HepG2 (cell line): ENCODE results near the gene ASIC3. TPM values are rescaled to one million over a fixed set of nuclear protein-coding genes. Genes with fewer than 3 reads are reported as not detected.

ENCODE experiments used
- CENPX ChIP-seq: sonication (generic); formaldehyde crosslinking; IDR thresholded peaks from 2 replicates; pipeline ENCODE4 v1.9.0; 2021; ENCODE audit warnings: mild to moderate bottlenecking, missing genetic modification reagents, moderate library complexity
- CREM ChIP-seq, 2 experiments: sonication (generic) in 1 of 2; formaldehyde crosslinking in 1 of 2; IDR thresholded peaks; 2 replicates each; pipeline versions ENCODE4 v1.4.0 to v1.6.1; 2016 to 2020; ENCODE audit warnings: antibody characterized with exemption in 1 of 2, mild to moderate bottlenecking in 1 of 2, missing genetic modification reagents in 1 of 2
- EHMT2 ChIP-seq: fragments of 200-600 bp; sonication (generic); IDR thresholded peaks from 2 replicates; pipeline ENCODE4 v1.7.0; 2017; ENCODE audit warnings: antibody characterized with exemption, low read depth, low read length, borderline replicate concordance
- IRX3 ChIP-seq: sonication (generic); formaldehyde crosslinking; IDR thresholded peaks from 2 replicates; pipeline ENCODE4 v1.8.1; 2023; ENCODE audit warnings: mild to moderate bottlenecking, low read depth, missing genetic modification reagents, borderline replicate concordance
- JUN ChIP-seq: sonication (generic); formaldehyde crosslinking; IDR thresholded peaks from 2 replicates; pipeline ENCODE4 v1.4.0; 2020; ENCODE audit warnings: mild to moderate bottlenecking, missing genetic modification reagents
- KDM5B ChIP-seq: sonication (generic); formaldehyde crosslinking; IDR thresholded peaks from 2 replicates; pipeline ENCODE4 v1.4.0; 2020; ENCODE audit warnings: missing genetic modification reagents, mild to moderate bottlenecking, borderline replicate concordance
- RARG ChIP-seq: sonication (generic); formaldehyde crosslinking; IDR thresholded peaks from 2 replicates; pipeline ENCODE4 v1.4.0; 2020; ENCODE audit warnings: low read depth, mild to moderate bottlenecking, missing genetic modification reagents
- STAG1 ChIP-seq: sonication (generic); formaldehyde crosslinking; IDR thresholded peaks from 2 replicates; pipeline ENCODE4 v1.4.0; 2020; ENCODE audit warnings: missing genetic modification reagents
- ZBTB10 ChIP-seq: sonication (generic); formaldehyde crosslinking; IDR thresholded peaks from 2 replicates; pipeline ENCODE4 v1.4.0; 2020; ENCODE audit warnings: missing genetic modification reagents, borderline replicate concordance
- ZFX ChIP-seq: sonication (generic); formaldehyde crosslinking; IDR thresholded peaks from 2 replicates; pipeline ENCODE4 v1.4.0; 2020; ENCODE audit warnings: mild to moderate bottlenecking, low read depth, missing genetic modification reagents, moderate library complexity
- ZFYVE20 ChIP-seq: sonication (generic); formaldehyde crosslinking; IDR thresholded peaks from 2 replicates; pipeline ENCODE4 v1.8.0; 2023; ENCODE audit warnings: low read depth, mild to moderate bottlenecking, moderate library complexity, missing genetic modification reagents, borderline replicate concordance
- ZNF557 ChIP-seq: sonication (generic); formaldehyde crosslinking; IDR thresholded peaks from 2 replicates; pipeline ENCODE4 v1.4.0; 2020; ENCODE audit warnings: missing genetic modification reagents
- ZNF792 ChIP-seq: IDR thresholded peaks from 2 replicates; pipeline ENCODE4 v1.6.1; 2016
- polyA plus RNA-seq, 8 experiments: library from polyadenylated mRNA; depleted of rRNA in 3 of 8; stranded (reverse) in 7 of 8; unstranded in 1 of 8; fragments of >200 nt; fragmentation: Illumina TruSeq in 4 of 8; extraction: Trizol in 4 of 8; gene quantifications; 2 replicates each; pipeline versions ENCODE4 v1.2.1 to v1.2.3, GENCODE V29; 2011 to 2016; ENCODE audit warnings: low read depth in 4 of 8, missing spikeins in 1 of 8, mixed read lengths in 1 of 8; ENCODE audit not compliant: insufficient read depth in 1 of 8
- total RNA-seq, 5 experiments: library from RNA; depleted of rRNA; stranded (reverse); fragments of >200 nt; fragmentation: Illumina TruSeq; extraction: Trizol; gene quantifications; 2 replicates each; pipeline ENCODE4 v1.2.3, GENCODE V29; 2016; ENCODE audit warnings: low read depth in 1 of 5
- TF ChIP-seq, protein P1 (sequence below): sonication (generic); formaldehyde crosslinking; IDR thresholded peaks from 2 replicates; pipeline ENCODE4 v1.4.0; 2020; ENCODE audit warnings: missing genetic modification reagents, mild to moderate bottlenecking, borderline replicate concordance
- TF ChIP-seq, protein P2 (sequence below), 2 experiments: fragments of 450-650 bp in 1 of 2; sonication (generic) in 1 of 2; formaldehyde crosslinking; IDR thresholded peaks; 2 replicates each; pipeline versions ENCODE4 v1.5.0 to v1.8.0; 2020 to 2022; ENCODE audit warnings: mild to moderate bottlenecking in 1 of 2, missing genetic modification reagents in 1 of 2
- TF ChIP-seq, protein P3 (sequence below): IDR thresholded peaks from 2 replicates; pipeline ENCODE4 v1.6.1; 2012; ENCODE audit warnings: low read depth, low read length, improper control_type of control experiment
- TF ChIP-seq, protein P4 (sequence below): sonication (generic); formaldehyde crosslinking; IDR thresholded peaks from 2 replicates; pipeline ENCODE4 v1.4.0; 2020; ENCODE audit warnings: mild to moderate bottlenecking, missing genetic modification reagents, borderline replicate concordance

The ASIC3 gene
- total and polyA plus RNA-seq, 2 of the 13 experiments (the other 11 are each of a cell fraction or from before 2014, with no cell fraction given): 0.51 TPM; not detected in 1

GRCh38 chr7:151083071-151083823 lies 34.9 kb downstream of the ASIC3 start, which contains the start of gene TMUB1 (continued):
- no peak for TF ChIP-seq ZBTB10 (CRISPR knock-in tag)
- TF ChIP-seq, protein P1, sequence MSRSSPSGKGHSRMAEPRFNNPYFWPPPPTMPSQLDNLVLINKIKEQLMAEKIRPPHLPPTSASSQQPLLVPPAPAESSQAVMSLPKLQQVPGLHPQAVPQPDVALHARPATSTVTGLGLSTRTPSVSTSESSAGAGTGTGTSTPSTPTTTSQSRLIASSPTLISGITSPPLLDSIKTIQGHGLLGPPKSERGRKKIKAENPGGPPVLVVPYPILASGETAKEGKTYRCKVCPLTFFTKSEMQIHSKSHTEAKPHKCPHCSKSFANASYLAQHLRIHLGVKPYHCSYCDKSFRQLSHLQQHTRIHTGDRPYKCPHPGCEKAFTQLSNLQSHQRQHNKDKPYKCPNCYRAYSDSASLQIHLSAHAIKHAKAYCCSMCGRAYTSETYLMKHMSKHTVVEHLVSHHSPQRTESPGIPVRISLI (CRISPR knock-in tag): no peak
- TF ChIP-seq, protein P2, sequence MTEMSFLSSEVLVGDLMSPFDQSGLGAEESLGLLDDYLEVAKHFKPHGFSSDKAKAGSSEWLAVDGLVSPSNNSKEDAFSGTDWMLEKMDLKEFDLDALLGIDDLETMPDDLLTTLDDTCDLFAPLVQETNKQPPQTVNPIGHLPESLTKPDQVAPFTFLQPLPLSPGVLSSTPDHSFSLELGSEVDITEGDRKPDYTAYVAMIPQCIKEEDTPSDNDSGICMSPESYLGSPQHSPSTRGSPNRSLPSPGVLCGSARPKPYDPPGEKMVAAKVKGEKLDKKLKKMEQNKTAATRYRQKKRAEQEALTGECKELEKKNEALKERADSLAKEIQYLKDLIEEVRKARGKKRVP (CRISPR knock-in tag; IDR thresholded peaks at IDR 0.05): no peak
- TF ChIP-seq KDM5B (CRISPR knock-in tag): no peak
- no peak for TF ChIP-seq CREM (IDR thresholded peaks at IDR 0.05)
- TF ChIP-seq CREM (CRISPR knock-in tag; IDR thresholded peaks at IDR 0.05): no peak
- no peak for TF ChIP-seq CENPX
- TF ChIP-seq STAG1 (CRISPR knock-in tag): peak; percentile 8; the same call in 1 of the 2 replicates
- TF ChIP-seq ZNF557 (CRISPR knock-in tag): no peak
- no peak for TF ChIP-seq JUN (CRISPR knock-in tag)
- TF ChIP-seq RARG (CRISPR knock-in tag): no peak
- no peak for TF ChIP-seq EHMT2
- TF ChIP-seq, protein P3, sequence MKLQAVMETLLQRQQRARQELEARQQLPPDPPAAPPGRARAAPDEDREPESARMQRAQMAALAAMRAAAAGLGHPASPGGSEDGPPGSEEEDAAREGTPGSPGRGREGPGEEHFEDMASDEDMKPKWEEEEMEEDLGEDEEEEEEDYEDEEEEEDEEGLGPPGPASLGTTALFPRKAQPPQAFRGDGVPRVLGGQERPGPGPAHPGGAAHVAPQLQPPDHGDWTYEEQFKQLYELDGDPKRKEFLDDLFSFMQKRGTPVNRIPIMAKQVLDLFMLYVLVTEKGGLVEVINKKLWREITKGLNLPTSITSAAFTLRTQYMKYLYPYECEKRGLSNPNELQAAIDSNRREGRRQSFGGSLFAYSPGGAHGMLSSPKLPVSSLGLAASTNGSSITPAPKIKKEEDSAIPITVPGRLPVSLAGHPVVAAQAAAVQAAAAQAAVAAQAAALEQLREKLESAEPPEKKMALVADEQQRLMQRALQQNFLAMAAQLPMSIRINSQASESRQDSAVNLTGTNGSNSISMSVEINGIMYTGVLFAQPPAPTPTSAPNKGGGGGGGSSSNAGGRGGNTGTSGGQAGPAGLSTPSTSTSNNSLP: no peak
- TF ChIP-seq ZFYVE20 (CRISPR knock-in tag): no peak
- peak; percentile 46 for TF ChIP-seq ZFX (CRISPR knock-in tag)
- TF ChIP-seq IRX3 (CRISPR knock-in tag): no peak
- TF ChIP-seq, protein P4, sequence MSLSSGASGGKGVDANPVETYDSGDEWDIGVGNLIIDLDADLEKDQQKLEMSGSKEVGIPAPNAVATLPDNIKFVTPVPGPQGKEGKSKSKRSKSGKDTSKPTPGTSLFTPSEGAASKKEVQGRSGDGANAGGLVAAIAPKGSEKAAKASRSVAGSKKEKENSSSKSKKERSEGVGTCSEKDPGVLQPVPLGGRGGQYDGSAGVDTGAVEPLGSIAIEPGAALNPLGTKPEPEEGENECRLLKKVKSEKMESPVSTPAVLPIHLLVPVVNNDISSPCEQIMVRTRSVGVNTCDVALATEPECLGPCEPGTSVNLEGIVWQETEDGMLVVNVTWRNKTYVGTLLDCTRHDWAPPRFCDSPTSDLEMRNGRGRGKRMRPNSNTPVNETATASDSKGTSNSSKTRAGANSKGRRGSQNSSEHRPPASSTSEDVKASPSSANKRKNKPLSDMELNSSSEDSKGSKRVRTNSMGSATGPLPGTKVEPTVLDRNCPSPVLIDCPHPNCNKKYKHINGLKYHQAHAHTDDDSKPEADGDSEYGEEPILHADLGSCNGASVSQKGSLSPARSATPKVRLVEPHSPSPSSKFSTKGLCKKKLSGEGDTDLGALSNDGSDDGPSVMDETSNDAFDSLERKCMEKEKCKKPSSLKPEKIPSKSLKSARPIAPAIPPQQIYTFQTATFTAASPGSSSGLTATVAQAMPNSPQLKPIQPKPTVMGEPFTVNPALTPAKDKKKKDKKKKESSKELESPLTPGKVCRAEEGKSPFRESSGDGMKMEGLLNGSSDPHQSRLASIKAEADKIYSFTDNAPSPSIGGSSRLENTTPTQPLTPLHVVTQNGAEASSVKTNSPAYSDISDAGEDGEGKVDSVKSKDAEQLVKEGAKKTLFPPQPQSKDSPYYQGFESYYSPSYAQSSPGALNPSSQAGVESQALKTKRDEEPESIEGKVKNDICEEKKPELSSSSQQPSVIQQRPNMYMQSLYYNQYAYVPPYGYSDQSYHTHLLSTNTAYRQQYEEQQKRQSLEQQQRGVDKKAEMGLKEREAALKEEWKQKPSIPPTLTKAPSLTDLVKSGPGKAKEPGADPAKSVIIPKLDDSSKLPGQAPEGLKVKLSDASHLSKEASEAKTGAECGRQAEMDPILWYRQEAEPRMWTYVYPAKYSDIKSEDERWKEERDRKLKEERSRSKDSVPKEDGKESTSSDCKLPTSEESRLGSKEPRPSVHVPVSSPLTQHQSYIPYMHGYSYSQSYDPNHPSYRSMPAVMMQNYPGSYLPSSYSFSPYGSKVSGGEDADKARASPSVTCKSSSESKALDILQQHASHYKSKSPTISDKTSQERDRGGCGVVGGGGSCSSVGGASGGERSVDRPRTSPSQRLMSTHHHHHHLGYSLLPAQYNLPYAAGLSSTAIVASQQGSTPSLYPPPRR (CRISPR knock-in tag): no peak
- TF ChIP-seq ZNF792: no peak
